HG03460 (cell line): ENCODE data around the gene PAX7.
"Not testable (repeated sequence)": the region's sequence is repeated elsewhere in the genome, so short reads cannot be mapped to it uniquely, and the experiment has no call there.

ENCODE experiments used
- ATAC-seq: cut with Tn5 transposase; IDR thresholded peaks from one replicate; pipeline ENCODE4 v1.9.1; 2021; ENCODE audit not compliant: unreplicated experiment

Gene PAX7

DNA sequence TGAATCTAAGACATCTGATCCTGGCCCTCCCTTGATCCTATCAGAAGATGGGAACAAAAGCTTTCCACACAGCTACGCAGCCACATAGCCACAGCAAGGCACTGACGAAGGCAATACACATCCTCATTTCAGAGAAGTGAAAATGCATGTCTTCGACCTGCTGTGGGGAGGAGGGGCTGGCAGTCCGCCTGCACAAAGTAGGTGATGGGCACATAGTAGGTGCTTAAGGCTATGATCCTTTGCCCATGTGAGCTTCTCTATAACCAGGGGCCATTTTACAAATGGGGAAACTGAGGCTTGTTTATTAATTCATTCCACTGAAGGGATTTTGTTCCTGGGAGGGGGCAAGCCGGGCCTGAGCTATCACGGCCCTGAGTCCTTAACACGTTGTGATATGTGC, 94.2 kb downstream of the PAX7 start:
- ATAC-seq = no peak

DNA sequence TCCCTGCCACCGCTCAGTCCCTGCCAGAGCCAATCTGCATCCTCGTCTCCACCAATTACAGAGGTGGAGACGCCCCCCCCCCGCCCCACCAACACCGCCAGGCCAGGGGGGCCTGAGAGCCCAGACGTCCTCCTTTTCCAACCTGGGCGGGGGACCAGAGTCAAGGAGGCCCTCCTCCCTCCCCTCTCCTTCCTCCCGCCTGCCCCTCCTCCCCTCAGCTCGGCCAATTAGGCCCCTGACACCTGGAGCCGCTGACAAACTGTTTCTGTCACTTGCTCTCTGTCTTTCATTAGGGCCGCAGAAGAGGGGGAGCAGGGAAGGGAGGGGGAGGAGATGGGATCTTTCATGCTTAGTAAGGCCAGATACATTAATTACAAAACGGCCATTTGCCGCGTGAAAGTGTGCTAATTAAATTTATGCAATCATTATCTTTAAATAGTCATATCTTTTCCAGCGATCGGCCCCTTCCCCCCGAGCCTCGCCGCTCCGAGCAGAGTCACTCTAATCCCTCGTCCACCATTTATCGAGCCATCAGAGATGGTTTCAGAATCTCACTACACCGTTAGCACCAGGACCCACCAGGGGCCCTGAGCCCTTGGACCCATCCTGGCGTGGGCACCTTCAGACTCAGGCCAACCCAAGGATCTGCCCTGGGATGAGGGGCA, 94.7 kb downstream of the PAX7 start:
- ATAC-seq = no peak

DNA sequence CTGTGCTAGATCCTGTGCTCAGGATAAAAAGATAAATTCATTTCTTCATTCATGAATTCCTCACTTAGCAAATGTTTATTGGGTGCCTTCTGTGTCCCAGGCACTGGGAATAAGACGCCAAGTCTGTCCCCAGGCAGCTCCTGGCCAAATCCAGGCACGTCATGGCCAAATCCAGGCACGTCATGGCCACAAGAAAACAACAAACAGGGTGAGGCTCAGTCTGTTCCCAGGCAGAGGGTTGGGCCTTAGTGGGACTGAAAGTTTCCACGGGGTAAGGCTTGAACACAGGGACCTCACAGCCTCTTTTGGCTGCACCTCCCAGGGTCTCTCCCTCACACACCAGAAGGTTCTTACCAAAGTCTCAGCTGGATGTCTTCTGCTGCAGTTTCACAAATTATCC, 95.7 kb downstream of the PAX7 start:
- no peak for ATAC-seq

DNA sequence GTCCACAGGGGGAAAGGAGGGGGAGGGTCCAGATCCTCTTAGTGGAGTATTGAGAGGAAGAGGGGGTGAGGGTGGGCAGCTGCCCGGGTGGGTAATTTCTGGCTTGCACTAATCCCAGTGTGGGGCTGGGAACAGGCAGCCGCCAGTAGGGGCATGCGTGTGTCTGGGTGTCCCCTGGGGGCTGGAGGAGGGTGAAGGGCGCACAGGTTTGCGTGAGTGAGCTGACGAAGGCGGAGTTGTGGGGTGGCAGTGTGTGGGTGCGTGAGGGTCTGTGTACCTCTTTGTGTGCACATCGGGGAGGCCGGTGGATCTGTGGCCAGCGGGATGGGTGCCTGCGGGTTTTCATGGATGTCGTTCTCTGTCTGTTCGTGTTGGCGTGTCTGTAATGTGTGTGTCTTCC, 97.3 kb downstream of the PAX7 start:
- ATAC-seq = no peak

DNA sequence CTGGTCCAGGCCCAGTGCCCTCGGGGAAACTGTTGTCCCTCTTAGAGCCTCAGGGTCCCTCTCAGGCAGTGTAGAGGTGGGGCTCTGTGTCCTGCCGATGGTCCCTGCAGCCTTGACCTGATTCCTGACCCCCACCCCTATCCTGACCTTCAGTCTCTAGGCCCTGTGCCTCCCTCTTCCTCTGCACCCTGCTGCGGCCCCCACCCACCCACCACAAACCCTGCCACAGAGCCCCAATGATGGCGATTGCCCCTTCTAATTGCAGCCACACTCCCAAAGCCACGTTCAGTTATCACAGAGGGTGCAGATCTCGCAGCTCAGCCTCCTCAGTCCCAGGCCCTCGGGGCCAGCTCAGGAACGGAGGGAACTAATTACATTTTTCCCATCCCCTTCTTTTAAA, 99.7 kb downstream of the PAX7 start:
- no peak for ATAC-seq

DNA sequence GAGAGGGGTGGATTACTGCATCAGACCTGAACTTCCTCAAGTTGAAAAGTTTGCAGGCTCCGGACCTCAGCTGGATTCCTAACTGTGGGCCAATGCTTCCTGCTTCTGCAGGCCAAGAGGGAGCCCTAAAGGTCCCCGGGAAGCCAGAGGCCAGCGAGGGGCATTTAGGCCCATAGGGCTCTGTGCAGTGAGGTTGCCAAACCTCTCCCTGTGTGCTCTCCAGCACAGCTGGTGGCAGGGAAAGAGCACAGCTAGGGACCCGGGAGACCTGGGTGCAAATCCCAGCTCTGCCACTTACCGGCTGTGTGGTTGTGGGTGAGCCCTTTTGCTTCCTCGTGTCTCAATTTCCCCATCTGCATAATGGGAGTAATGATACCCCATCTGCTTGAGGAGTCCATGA, 100.5 kb downstream of the PAX7 start:
- no peak for ATAC-seq

DNA sequence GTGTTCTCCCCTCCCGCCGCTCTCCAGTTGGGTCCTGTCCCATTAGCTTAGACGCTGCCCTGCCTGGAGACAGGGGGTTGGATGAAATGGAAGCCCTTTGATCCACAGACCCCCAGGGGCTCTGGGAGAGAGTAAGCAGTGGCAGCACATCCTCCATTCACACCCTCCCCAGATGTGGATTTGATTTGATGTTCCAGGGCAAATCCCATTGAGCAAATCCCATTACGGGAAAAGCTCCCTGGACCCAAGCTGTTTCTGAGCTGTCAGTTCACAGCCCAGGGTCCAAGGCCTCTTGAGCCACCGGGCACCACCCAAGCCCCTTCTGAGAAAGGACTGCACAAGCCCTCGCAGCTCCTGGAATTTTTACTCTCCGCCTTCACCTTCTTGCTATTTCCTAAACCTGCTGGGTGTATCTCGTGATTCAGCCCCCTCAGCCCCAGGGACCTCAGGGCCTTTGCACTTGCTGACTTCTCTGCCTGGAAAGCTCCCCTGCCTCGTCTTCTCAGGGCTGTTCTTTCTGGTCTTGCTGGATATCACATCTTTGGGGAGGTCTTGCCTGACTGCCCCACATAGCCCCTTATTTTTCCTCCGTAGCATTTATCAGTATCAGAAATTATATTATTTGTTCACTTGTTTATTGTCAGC, 101.1 kb downstream of the PAX7 start:
- ATAC-seq = no peak

DNA sequence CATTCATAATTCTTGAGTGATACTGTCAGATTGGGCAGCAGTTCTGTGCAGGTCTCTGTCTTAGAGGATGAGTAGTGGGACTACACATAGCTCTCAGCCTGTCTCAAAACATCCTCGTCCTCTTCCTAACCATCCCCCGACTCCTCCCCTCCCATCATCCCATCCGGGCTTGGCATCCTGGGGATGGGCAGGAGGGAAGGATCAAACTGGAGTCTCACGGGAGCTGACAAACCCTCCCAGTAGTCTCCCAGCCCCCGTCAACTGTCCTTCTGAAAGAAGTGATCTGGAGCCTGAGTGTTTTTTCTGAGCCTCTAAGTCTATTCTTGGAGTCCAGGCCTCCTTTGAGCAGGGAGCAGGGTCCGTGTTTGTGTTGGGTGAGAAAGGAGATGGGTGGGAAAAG, 102.0 kb downstream of the PAX7 start:
- ATAC-seq = no peak

DNA sequence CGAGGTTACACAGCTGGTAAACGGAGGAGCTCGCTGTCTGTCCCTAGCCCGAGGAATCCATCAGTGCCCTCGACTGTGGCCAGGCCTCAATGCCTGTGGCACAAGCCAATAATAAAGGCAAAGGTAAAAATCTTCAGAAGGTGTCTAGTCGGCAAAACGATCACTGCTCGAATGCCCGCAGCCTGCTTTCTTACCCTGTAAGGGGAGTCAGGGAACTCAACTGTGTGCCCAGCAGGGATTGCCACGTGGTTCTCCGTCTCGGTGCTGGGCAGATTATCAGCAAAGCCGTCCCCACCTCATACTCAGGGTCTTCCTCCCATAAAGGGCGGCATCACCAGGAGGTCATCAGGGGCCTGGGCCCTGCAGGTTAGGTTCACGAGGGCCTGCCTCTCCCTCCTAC, 103.4 kb downstream of the PAX7 start:
- ATAC-seq = no peak

DNA sequence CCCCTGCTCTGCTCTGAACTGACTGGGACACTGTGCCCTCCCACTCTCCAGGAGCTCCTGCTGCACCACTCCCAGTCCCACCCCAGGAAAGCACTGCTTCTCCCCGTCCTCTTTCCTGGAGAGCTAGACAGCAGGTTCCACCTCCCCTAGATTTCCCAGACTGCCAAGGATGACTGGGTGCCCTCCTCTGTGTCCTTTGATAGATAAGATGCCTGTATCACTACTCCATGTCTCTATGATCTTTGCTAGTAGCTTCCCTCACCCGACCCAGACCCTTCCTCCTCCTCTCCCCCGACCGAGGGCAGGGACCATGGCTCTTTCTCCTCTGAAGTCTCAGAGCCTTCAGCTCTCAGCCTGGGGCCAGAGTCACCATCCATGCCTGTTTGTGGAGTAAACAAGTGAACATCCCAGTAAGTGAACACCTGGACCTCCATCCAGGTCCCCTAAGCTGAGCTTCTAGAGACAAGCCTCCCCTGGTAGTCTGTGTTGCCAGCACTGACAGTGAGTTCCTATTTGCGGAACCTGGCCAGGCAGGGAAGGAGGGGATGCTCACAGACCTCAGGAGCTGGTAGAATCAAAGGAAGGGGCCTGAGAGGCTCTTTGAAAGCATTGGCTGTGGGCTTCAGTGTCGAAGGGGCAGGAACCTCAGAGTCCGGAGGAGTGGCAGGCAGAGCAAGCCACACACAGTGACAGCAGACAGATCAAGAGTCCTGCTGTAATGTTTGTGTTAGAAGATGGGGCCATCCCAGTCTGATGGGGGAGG, 104.0 kb downstream of the PAX7 start:
- no peak for ATAC-seq

DNA sequence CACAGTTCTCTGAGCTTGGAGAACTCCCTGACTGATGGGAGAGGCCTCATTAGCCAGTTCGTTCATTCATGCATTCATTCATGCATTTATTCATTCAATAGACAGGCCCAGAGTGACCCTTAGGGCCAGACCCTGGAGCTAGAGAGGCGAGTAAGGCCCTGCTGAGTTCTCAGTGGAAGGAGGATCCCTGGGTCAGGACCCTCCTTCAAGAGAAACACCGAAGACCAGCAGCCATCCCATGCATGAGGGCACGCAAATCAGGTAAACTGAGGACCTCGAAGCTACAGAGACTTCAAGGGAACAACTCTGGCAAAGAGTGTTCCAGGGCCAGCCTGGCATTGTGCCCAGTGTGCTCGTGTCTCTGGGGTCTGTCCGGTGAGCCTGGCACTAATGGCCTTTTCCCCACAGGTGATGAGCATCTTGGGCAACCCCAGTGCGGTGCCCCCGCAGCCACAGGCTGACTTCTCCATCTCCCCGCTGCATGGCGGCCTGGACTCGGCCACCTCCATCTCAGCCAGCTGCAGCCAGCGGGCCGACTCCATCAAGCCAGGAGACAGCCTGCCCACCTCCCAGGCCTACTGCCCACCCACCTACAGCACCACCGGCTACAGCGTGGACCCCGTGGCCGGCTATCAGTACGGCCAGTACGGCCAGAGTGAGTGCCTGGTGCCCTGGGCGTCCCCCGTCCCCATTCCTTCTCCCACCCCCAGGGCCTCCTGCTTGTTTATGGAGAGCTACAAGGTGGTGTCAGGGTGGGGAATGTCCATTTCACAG, 104.8 kb downstream of the PAX7 start:
- no peak for ATAC-seq

DNA sequence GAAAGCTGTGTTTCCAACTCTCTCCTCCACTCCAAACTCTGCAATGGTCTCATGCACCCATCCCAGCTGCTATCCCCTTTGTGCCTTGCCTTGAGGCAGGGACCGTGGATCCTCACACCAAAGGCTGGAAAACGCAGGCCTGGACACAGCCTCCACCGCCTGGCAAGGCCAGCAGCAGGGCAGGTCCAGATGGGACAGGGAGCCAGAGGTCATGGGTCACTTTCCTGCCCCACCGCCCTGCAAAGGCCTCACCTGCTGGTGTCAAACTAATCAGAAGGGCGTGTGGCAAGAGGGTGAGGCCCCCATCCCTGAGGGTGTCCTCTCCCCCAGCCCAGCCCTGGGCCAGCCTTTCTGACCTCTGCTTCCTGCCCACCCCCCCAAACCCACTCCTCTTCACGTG, 106.3 kb downstream of the PAX7 start:
- no peak for ATAC-seq

DNA sequence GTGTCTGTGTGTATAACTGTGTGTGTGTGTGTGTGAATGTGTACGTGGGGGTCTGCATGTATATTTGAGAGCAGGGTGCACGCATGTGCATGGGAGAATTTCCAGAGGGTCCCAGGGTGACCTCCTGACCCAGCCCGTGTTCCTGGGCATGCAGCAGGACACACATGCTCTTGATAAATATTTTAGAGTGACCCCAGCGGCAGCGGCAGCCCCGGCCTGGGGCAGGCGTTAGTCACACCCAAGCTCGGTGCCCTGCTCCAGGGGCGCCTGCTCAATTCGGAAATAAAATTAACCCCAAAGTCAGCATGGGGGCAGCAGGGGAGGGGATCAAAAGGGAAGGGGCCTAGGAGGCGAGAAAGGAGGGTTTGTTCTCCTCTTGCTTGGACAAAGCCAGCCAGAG, 107.5 kb downstream of the PAX7 start:
- ATAC-seq = no peak

DNA sequence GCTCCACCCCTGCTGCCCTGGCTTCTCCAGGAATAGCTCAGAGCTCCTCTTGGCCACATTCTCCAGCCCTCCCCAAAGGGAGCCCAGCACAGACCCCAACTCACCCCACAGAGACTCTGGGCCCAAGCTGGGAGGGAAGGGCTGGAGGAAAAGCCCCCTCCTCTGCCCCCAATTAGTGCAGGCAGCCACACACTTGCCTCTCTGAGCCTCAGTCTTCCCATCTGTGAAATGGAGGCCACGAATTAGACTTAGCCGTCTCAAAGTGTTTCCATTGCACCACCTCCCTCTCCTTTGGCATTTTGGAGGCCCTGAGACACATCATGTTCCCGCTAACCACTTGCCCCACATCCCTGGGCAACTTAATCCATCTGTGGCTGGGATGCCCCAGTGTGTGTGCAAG, 108.0 kb downstream of the PAX7 start:
- ATAC-seq = no peak

DNA sequence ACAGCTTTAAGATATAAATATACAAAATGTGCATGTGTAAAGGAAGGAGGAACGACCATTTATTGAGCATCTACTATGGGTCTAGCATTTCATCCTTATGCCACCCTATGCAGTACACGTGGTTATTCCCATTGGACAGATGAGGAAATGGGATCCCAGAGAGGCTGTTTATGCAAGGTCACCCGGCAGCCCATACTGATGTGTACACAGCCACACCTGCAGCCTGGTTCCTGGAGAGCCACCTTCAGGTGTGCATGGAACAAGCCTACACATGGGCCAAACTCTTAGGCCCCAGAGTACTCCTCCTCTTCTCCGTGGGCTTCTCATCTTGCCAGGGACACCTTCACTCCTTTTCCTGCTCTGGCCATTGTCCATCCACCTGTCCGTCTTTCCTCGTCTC, 108.8 kb downstream of the PAX7 start:
- ATAC-seq = no peak

DNA sequence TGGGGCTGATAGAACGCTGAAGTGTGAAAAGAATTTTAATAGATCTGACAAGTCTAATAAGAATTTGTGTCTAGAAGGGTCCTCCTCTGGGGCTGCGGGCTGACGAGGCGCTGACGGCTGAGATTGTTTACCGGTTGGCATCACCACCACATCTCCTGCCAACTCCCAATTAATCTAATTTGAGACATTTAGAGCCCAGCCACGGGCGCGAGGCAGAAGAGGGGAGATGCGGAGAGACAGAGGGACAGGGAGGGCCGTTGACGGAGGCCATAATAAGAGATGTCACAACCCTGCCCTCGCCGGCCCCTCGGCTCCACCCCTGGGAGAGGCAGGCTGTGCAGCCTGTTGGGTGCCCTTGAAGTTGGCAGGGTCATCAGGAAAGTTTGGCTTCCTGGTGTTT, 109.3 kb downstream of the PAX7 start:
- ATAC-seq = no peak

DNA sequence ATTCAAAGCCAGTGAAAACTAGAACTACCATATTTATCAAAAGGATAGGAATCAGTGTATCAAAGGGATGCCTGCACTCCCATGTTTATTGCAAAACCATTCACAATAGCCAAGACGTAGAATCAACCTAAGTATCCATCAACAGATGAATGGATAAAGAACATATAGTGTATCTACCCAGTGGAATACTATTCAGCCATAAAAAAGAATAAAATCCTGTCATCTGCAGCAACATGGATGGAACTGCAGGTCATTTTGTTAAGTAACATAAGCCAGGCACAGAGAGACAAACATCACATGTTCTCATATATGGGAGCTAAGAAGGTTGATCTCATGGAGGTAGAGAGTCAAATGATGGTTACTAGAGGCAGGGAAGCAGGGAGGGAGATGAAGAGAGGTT, 110.0 kb downstream of the PAX7 start:
- no peak for ATAC-seq

DNA sequence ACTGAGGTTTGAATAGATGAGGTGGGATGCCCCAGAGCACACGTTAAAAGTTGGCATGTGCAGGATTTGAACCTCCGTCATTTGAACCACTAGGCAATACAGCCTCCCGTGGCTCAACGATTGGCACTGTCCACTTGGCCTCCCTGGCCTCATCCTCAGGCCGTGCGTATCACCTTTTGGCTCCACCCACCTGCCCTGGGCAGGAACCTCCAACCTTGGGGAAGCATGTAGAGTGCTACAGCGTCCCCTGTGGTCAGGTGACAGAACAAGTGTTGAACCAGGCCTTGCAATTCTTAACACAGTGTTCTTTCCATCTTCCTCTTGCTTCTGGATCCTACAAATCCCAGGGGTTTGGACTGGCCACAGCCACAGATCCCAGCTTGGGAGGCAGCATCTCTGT, 112.6 kb downstream of the PAX7 start:
- no peak for ATAC-seq

DNA sequence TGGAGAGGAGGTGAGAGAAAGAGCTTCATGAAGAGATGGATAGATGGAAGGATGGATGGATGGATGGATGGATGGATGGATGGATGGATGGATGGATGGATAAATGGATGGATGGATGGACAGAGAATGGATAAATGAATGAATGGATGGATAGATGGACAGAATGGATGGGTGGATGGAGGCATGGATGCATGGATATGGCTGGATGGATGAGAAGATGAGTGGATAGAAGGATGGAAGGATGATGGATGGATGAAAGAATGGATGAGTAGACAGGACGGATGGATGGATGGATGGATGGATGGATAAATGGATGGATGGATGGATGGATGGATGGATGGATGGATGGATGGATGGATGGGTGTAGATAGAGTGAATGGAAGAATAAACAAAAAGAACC, 113.7 kb downstream of the PAX7 start:
- not testable (repeated sequence) for ATAC-seq

DNA sequence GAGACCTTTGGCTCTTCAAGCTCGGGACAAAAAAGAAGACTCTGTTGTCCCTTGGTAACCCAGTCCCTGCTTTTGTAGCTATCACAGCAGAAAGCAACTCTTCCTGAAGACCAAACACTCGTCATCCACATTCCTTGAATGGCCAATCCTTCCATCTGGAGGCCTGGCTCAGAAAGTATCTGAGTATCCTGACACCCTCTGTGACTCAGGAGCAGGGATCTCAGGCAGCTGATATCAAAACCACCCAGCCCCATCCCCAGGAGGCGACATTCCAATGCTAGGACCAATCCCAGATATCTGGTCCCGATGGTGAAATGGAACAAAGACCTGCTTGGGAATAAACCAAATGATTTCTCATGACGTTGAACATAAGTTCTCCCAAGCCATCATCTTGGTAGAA, 116.3 kb downstream of the PAX7 start:
- no peak for ATAC-seq

DNA sequence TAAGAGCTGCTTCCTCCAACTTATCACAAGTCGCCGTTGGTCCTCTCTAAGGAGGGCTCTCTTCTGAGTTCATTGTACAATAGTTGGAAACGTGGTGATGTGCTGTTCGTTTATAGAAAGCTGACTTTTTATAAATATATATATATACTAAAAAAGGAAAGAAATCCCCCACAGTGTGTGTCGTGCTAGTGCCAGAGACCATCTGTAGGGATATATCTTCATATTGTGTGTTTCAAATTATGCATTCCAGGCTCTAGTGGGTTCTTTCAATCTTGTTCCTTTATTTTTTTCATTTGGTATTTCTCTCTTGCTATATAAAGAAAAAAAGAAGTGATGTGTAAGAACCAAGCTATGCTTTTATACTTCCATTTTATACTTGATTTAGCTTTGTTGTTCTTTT, 117.0 kb downstream of the PAX7 start:
- ATAC-seq = no peak

DNA sequence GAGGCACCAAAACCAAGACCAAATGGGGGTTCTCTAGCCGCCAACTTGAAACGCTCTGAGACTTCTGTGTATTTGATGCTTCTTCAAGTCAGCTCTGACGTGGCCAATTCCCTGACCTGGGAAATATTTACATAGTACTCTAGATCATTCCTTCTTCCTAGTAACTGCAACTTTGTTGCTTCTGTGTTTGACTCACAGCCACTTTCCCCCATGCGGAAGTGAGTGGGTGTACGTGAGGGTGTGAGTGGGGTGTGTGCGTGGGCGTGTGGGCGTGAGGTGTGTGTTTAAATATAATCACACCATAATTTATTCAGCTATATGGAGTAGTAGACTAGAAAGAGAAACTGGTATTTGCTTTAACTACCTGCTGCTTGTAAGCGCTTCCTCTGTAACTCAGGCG, 117.8 kb downstream of the PAX7 start:
- ATAC-seq = no peak
